GM10266 (cell line): ENCODE measurements around the gene ENOX2.
"Not testable (repeated sequence)": the region's sequence is repeated elsewhere in the genome, so short reads cannot be mapped to it uniquely, and the experiment has no call there.

Experiments used
- DNase-seq: peaks from one replicate; pipeline ENCODE4 v3.0.0; 2012; ENCODE audit errors: extremely low spot score
- CTCF ChIP-seq: IDR thresholded peaks from 2 replicates; pipeline ENCODE4 v1.5.1; 2012; ENCODE audit warnings: mild to moderate bottlenecking, low read depth; ENCODE audit not compliant: control insufficient read depth, insufficient read depth; ENCODE audit errors: missing control alignments

ENOX2 gene

DNA sequence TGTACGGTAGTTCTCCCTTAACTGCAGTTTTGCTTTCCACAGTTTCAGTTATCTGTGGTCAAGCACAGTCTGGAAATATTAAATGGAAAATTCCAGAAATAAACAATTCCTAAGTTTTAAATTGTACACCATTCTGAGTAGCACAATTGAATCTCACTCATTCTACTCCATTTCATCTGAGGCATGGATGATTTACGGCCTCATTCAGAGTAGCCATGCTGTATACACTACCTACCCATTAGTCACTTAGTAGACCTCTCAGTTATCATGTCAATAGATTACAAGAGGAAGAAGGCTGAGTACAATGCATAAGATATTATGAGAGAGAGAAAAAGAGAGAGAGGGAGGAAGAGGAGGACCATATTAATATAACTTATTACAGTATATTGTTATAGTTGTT lies 77.5 kb downstream of the ENOX2 start:
- TF ChIP-seq CTCF, result no peak
- no peak for DNase-seq

DNA sequence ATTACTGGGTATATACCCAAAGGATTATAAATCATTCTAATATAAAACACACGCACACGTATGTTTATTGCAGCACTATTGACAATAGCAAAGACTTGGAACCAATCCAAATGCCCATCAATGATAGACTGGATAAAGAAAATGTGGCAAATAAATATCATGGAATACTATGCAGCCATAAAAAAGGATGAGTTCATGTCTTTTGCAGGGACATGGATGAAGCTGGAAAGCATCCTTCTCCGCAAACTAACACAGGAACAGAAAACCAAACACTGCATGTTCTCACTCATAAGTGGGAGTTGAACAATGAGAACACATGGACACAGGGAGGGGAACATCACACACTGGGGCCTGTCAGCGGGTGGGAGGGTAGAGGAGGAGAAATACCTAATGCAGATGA lies 83.6 kb downstream of the ENOX2 start:
- DNase-seq, result not testable (repeated sequence)

GRCh38 chrX:130813932-130814331 lies 89.1 kb downstream of the ENOX2 start:
- not testable (repeated sequence) for DNase-seq

DNA sequence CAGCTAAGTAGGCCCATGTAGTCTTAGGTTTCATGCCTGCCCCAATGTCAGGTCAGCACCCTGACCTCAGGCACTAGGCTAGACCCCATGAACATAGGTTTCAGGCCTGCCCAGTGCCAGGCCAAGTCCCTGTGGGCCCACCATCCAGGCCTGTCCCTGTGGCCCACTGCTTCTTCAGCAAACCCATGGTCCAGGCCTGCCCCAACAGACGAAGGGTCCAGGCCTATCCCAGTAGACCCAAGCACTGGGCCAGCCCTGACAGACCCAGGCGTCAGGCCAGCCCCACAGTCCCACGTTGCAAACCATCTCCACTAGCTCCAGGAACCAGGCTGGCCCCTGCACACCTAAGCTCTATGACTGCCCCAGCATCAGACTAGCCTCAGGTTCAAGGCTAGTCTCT lies 92.4 kb downstream of the ENOX2 start:
- DNase-seq, result no peak
- TF ChIP-seq CTCF, result no peak

DNA sequence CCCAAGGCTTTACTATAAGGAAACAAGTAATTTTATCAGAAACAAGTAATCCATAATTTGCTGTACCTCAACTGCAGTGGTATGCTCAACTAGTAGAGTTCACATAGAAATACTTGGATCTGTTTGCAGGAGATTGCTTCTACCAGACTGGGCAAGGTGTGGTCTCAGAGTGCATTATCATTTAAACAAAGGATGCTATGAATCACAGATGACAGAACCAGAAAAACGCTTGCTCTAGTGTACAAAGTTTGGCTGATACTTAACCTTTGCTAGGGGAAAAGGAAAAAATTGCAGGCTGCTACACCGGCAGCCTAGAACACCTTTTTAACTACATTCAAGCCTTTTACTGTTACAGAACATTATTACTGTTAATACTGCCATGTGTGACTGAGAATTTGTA lies 97.1 kb downstream of the ENOX2 start:
- no peak for DNase-seq
- no peak for TF ChIP-seq CTCF

DNA sequence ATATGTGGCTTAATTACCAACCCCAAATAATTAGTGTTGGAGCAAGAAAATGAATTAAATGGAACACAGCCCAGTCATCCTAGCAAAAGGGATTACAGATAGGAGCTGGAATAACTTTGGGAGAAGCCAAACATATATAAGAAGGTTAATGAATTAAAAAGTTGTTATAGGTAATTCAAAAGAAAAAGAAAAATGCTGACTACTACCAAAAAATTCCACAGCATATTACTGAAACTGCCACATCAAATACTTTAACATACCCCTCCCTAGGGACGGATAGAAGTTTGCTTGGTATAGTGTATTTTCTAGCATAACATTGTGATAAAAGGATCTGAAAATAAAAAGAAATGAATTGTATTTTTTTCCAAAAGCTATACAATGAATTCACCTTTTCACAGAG lies 99.5 kb downstream of the ENOX2 start:
- no peak for TF ChIP-seq CTCF
- DNase-seq, result no peak

DNA sequence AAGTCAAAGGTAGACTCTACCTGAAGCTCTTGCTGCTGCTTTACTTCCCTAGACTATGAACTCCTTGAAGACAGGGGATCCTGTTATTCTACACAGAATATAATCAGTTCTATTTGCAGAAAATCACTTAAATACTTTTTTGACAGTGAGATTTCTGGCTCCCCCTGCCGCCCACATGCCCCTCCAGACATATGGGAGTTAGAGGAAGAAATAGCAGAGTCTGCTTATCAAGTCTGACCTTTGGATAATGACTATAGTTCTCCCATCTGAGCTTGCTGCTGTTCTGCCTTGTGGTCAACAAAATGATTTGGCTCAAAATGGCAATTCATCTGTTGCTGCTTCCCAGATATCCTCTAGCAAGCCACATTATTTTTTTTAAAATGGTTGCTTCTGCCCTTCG lies 101.1 kb downstream of the ENOX2 start:
- TF ChIP-seq CTCF, result no peak
- no peak for DNase-seq

DNA sequence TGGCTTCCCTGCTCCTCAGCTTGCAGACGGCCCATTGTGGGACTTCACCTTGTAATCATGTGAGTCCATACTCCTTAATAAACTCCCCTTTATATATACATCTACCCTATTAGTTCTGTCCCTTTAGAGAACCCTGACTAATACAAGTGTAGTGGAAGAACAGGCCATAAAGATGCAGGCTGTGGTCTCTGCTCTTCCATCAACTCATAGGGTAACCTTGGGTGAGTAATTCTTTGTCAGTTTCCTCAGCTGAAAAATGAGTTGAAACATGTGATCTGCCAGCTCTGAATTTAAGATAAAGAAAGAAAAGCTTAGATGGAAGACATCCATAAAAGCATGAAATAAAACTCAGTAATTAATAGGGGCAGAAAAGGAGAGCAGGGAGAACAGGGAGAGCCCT lies 103.6 kb downstream of the ENOX2 start:
- TF ChIP-seq CTCF, result no peak
- no peak for DNase-seq
